ENCODE data around the gene ZMYM5.
"Not testable (repeated sequence)": the region's sequence is repeated elsewhere in the genome, so short reads cannot be mapped to it uniquely, and the experiment has no call there.

ZMYM5 gene

GRCh38 chr13:19818223-19818842 lies 45.1 kb downstream of the ZMYM5 start:
- DNase-seq = no peak

- no peak for DNase-seq
These were observed 45.8 kb downstream of the ZMYM5 start for GRCh38 chr13:19817510-19818158.

GRCh38 chr13:19817106-19817505 lies 46.3 kb downstream of the ZMYM5 start:
- DNase-seq = no peak

- DNase-seq = not testable (repeated sequence)
These were observed 47.6 kb downstream of the ZMYM5 start for GRCh38 chr13:19815842-19816241.

GRCh38 chr13:19810996-19811881 lies 52.2 kb downstream of the ZMYM5 start:
- no peak for DNase-seq

GRCh38 chr13:19810151-19810550 lies 53.3 kb downstream of the ZMYM5 start:
- DNase-seq = no peak

- no peak for DNase-seq
These were observed 57.7 kb downstream of the ZMYM5 start for GRCh38 chr13:19805765-19806164.

GRCh38 chr13:19795956-19796355 lies 67.5 kb downstream of the ZMYM5 start:
- DNase-seq = no peak

GRCh38 chr13:19794631-19795030 lies 68.8 kb downstream of the ZMYM5 start:
- DNase-seq = no peak

GRCh38 chr13:19791953-19792537 lies 71.4 kb downstream of the ZMYM5 start:
- no peak for DNase-seq

- peak; percentile 79 for DNase-seq
These were observed 80.4 kb downstream of the ZMYM5 start, which contains the start of gene PSPC1 for GRCh38 chr13:19782727-19783682. PSPC1 (minus strand) TSS chr13:19782945; CDS start chr13:19782757, 188 bp downstream.

GRCh38 chr13:19782049-19782726 lies 81.3 kb downstream of the ZMYM5 start:
- DNase-seq = no peak

- DNase-seq = no peak
These were observed 81.9 kb downstream of the ZMYM5 start for GRCh38 chr13:19781526-19781925.

- not testable (repeated sequence) for DNase-seq
These were observed 82.6 kb downstream of the ZMYM5 start for GRCh38 chr13:19780753-19781418.
